Measurements from ENCODE around the gene MAPK1. TPM values are rescaled to one million over a fixed set of nuclear protein-coding genes. Genes with fewer than 3 reads are reported as not detected.
A peak's percentile ranks its signal among the peaks of the same experiment; 100 is the strongest.
"Not testable (repeated sequence)": the region's sequence is repeated elsewhere in the genome, so short reads cannot be mapped to it uniquely, and the experiment has no call there.

Gene MAPK1
- total RNA-seq, 1 experiment from 2014 or later: 98.8 TPM

DNA sequence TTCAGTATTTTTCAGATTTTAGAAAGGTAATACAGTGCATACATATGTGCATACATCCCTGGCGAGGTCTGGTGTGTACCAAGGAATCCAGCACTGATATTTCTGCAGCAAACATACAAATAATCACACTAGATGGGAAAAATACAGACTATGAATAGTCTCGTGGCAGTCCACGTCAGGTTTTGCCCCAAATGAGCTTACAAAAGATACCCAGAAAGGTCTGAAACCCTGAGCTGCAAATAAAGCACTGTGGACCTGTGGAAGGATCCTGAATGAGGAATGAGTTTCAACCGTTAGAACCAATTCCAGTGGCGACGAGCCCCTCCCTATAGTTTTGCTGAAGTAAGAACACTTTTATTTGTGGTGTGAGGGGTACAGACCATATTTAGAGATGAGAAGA is 24.5 kb downstream of the MAPK1 start:
- H3K36me3 ChIP-seq: peaks cover 7% of the 10 kb centered on the region
- H3K9me3 ChIP-seq (replicated peaks): no peaks in the 10 kb centered on the region; the same call in 1 of the 2 replicates
- no peak overlapping the region for H3K4me3 ChIP-seq
- no peak for DNase-seq
- H3K4me1 ChIP-seq: peaks cover 4% of the 10 kb centered on the region; the same call in 1 of the 2 replicates
- H3K27ac ChIP-seq: no peak overlapping the region
- H3K27me3 ChIP-seq: no peaks in the 10 kb centered on the region

DNA sequence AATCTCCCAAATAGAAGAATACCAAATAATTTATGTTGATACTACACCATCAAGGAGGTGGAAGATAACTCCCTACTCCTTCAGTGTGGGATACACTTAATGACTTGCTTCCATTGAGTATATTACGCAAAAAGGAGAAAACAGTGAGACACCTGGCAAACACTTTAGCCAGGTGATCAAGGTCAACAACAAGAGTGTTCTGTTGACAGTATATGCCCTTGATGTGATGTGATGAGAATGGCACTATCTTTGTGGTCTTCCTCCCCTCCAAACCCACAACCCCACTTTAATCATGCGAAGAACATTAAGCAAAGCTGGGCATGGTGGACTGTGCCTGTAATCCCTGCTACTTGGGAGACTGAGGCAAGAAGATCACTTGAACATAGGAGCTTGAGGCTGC is 26.0 kb downstream of the MAPK1 start:
- H3K9me3 ChIP-seq (replicated peaks): no peaks in the 10 kb centered on the region; the same call in 1 of the 2 replicates
- H3K4me1 ChIP-seq: peaks cover 17% of the 10 kb centered on the region

DNA sequence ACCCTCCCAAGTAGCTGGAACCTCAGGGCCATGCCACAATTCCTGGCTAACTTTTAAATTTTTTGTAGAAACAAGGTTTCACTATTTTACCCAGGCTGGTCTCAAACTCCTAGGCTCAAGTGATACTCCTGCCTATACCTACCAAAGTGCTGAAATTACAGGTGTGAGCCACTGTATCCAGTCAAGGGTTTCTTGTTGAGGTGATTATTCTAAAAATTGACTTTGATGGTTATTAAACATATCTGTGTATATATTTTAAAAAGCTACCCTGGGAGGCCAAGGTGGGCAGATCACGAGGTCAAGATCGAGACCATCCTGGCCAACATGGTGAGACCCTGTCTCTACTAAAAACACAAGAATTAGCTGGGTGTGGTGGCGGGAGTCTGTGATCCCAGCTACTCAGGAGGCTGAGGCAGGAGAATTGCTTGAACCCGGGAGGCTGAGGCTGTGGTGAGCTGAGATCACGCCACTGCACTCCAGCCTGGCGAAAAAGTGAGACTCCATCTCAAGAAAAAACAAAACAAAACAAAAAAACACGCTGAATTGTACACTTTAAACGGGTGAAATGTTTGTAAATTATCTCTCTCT is 27.1 kb downstream of the MAPK1 start:
- H3K4me1 ChIP-seq: peaks cover 17% of the 10 kb centered on the region
- H3K36me3 ChIP-seq: peaks cover 7% of the 10 kb centered on the region; the same call in 1 of the 2 replicates
- no peak overlapping the region for H3K4me3 ChIP-seq
- no peak for DNase-seq
- H3K9me3 ChIP-seq (replicated peaks): no peaks in the 10 kb centered on the region
- no peaks in the 10 kb centered on the region for H3K27me3 ChIP-seq
- no peak overlapping the region for H3K27ac ChIP-seq

More for the DNA sequence above, 26.0 kb downstream of the MAPK1 start:
- Histone ChIP-seq H3K36me3 (peaks cover 7% of the 10 kb centered on the region), H3K4me3 (no peak overlapping the region), H3K27ac (no peak overlapping the region), H3K27me3 (no peaks in the 10 kb centered on the region)
- no peak for DNase-seq

DNA sequence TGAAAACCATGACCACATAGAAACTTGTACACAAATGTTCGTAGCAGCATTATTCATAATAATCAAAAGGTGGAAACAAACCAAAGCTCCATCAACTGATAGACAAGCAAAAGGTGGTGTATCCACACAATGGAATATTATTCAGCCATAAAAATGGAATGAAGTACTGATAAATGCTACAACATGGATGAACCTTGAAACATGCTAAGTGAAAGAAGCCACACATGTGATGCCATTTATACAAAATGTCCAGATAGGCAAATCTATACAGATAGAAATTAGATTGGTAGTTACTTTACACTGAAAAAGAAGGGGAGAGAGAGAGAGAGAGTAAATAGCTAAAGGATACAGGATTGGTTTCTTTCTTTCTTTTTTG is 27.7 kb downstream of the MAPK1 start:
- Histone ChIP-seq H3K4me3 (no peak overlapping the region), H3K27ac (no peak overlapping the region), H3K27me3 (no peaks in the 10 kb centered on the region), H3K36me3 (peaks cover 7% of the 10 kb centered on the region; the same call in 1 of the 2 replicates), H3K4me1 (peaks cover 17% of the 10 kb centered on the region), H3K9me3 (replicated peaks) (no peaks in the 10 kb centered on the region)
- DNase-seq: no peak

DNA sequence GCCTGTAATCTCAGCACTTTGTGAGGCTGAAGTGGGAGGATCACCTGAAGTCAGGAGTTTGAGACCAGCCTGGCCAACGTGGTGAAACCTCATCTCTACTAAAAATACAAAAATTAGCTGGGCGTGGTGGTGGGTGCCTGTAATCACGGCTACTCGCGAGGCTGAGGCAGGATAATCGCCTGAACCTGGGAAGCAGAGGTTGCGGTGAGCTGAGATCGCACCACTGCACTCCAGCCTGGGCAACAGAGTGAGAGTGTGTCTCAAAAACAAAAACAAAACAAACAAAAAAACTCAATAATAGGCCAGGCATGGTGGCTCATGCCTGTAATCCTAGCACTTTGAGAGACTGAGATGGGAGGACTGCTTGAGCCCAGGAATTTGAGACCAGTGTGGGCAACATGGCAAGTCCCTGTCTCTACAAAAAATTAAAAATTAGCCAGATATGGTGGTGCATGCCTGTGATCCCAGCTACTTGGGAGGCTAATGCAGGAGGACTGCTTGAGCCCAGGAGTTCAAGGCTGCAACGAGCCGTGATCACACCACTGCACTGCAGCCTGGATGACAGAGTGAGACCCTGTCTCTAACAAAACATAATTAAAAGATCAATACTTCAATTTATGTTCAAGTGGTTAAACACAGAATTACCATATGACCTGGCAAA is 28.2 kb downstream of the MAPK1 start:
- not testable (repeated sequence) for H3K4me3 ChIP-seq; H3K9me3 ChIP-seq (replicated peaks); H3K27ac ChIP-seq; H3K36me3 ChIP-seq; DNase-seq; H3K27me3 ChIP-seq
- peaks cover 17% of the 10 kb centered on the region for H3K4me1 ChIP-seq

DNA sequence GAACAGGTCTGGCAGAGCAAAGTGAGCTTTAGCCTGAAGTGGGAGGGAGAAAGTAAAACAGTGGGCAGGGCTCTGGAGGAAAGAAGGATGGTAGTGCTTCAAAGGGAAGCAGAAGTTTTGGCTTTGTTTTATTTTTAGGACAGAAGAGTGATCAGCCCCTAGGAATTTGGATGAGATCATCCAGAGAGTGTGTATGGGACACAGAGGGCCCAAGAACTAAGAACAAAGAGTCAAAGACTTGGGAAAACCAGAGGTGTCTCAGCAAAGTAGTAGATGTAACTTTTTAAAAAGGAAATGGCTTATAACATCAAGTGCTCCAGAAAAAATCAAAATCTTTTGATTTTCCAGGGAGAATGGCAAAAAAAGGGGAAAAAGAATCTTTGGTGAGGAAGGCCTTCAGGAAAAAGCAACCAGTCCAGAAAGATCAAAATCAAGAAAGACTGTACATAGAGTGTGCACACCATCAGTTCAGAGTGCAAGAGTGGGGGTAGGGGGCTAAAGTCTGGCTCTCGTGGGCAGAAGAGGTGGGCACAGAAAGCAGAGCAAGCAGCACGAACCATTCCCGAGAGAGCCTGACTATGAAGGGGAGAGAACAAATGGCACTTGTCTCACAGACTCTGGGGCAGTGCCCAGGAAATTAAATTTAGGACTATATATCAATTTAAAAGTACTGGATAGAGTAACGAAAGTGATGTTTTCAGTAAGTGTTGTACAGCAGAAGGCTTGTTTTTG is 30.0 kb downstream of the MAPK1 start:
- DNase-seq: peak; percentile 61 to 78
- Histone ChIP-seq H3K36me3 (no peaks in the 10 kb centered on the region; the same call in 1 of the 2 replicates), H3K4me3 (no peak overlapping the region), H3K4me1 (peaks cover 23% of the 10 kb centered on the region), H3K27me3 (no peaks in the 10 kb centered on the region), H3K9me3 (replicated peaks) (no peaks in the 10 kb centered on the region), H3K27ac (peak overlapping the region; percentile 89)

DNA sequence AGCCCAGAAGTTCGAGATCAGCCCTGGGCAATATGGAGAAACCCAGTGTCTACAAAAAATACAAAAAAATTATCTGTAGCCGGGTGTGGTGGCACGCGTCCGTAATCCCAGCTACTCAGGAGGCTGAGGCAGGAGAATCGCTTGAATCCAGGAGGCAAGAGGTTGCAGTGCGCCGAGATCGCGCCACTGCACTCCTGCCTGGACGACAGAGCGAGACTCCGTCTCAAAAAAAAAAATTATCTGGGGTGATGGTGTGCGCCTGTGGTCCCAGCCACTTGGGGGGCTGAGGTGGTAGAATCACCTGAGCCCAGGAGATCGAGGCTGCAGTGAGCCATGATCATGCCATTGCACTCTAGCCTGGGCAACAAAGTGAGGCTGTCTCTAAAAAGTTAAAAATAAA is 31.0 kb downstream of the MAPK1 start:
- H3K9me3 ChIP-seq (replicated peaks); H3K27ac ChIP-seq; H3K36me3 ChIP-seq; H3K4me3 ChIP-seq; H3K27me3 ChIP-seq; DNase-seq: not testable (repeated sequence)
- peaks cover 25% of the 10 kb centered on the region for H3K4me1 ChIP-seq

DNA sequence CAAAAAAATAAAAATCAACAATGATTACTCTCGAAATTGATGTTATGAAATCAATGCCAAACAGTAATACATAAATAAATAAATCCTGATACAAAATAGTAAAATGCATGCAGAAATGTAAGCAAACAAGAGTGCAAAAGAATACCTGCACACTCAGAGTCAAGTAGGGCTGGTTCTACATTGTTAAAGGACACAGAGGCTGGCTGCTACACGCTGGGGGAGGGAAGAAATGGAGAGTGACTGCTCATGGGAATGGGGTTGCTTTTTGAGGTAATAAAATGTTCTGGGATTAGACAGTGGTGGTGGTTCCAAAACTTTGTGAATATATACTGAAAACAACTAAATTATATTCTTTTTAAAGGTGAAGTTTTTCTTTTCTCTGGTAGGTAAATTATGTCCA is 32.1 kb downstream of the MAPK1 start:
- Histone ChIP-seq H3K27me3 (no peaks in the 10 kb centered on the region), H3K4me1 (peaks cover 25% of the 10 kb centered on the region), H3K9me3 (replicated peaks) (no peaks in the 10 kb centered on the region), H3K27ac (no peak overlapping the region), H3K36me3 (no peaks in the 10 kb centered on the region; the same call in 1 of the 2 replicates), H3K4me3 (no peak overlapping the region)
- DNase-seq: no peak

DNA sequence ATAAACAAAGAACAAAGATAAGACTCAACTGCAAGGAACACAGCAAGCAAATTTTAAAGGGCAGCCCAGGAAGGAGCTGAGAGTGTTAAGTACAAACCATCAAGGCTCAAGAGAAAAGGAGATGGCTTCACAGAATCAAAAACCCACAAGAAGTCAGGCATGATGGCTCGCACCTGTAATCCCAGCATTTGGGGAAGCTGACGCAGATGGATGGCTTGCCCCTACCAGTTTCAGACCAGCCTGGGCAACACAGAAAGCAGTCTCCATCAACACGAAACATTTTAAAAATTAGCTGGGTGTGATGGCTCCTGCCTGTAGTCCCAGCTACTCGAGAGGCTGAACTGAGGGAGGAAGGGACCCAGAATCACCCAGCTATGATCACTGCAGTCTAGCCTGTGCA is 32.6 kb downstream of the MAPK1 start:
- Histone ChIP-seq H3K4me1 (peaks cover 25% of the 10 kb centered on the region), H3K4me3 (no peak overlapping the region), H3K36me3 (no peaks in the 10 kb centered on the region; the same call in 1 of the 2 replicates), H3K27me3 (no peaks in the 10 kb centered on the region), H3K27ac (no peak overlapping the region), H3K9me3 (replicated peaks) (no peaks in the 10 kb centered on the region)
- no peak for DNase-seq

DNA sequence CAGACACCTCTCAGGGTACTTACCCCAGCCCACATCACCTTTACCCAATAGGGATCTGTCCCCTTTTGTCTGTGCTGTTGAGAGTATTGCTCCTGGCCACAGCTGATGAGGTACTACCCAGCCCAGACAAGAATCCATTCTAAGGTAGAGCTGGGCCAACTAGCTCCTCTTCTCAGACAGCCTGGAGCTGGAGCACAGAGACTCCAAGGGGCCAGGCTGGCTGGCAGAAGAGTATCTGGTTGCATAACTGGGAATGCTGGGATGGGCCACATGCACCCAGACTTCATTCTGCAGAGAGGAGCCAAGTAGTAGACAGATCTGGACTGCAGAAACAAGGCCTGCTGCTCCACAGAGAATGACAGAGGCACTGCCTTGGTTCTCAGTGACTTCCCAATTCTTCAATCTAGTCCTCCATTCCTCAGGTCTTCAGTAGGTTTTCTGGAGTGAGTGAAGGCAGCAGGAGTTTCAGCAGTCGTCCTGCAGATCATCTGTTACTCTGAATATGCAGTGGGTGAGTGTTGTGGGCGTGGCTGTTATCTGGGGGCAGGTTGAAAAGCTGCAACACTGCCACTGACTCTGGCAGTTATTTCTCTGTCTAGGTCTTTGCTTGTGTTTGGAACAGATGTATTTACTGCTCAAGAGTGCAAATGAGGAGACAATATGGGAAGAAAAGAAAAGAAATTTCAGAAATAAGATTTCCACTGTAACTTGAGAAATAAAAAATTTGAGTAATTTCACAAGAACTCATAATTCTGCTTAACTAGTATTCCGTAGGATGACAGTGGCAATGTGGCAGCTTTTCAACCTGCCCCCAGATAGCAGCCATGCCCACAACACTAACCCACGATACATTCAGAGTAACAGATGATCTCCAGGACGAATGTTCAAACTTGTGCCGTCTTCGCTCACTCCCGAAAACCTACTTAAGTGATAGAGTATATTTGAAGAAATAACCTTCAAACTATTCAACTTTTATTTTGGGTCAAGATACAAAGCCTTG is 34.9 kb downstream of the MAPK1 start:
- peaks cover 17% of the 10 kb centered on the region for H3K4me1 ChIP-seq
- no peak overlapping the region for H3K27ac ChIP-seq
- H3K4me3 ChIP-seq: no peak overlapping the region
- no peaks in the 10 kb centered on the region for H3K9me3 ChIP-seq (replicated peaks)
- H3K27me3 ChIP-seq: no peaks in the 10 kb centered on the region
- H3K36me3 ChIP-seq: no peaks in the 10 kb centered on the region
- DNase-seq: peak; percentile 47 to 48

DNA sequence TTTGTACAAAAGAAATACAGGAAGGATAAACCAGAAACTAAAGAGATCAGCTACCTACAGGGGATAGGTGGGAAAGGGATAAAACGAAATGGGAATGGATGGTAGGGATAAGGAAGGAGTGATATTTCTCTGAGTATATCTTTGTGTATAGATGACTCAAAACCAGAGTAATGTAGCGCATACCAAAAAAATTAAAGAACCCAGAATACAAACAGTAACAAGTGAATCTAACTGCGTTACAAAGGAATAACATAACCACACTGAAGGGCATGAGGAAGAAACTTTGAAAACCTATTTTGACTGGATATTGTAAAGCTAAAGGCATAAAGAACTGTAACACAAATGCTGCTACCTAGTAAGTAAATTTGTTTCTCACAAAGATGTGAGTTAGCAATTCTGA is 37.9 kb downstream of the MAPK1 start:
- no peak for DNase-seq

DNA sequence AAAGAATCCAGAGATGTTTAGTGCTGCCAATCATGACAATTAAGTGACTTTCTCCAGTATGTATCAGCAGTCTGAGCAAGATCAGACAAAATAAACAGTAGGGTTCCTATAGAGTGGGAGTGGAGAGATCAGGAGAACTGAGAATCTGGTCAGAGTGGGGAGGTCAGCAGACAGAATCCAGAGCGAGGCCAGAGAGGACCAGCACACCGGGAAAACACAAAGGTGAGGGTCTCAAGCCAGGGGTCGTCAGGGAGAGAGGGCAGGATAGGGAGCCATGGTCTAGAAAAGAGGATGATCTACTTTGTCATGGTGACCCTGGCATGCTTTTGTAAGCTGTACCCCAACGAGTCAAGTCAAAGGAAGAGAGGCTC is 39.2 kb downstream of the MAPK1 start:
- Histone ChIP-seq H3K27me3 (no peaks in the 10 kb centered on the region), H3K4me3 (no peak overlapping the region), H3K4me1 (peaks cover 8% of the 10 kb centered on the region; the same call in 1 of the 2 replicates), H3K36me3 (no peaks in the 10 kb centered on the region), H3K27ac (no peak overlapping the region), H3K9me3 (replicated peaks) (no peaks in the 10 kb centered on the region)
- DNase-seq: no peak

More for the DNA sequence above, 37.9 kb downstream of the MAPK1 start:
- no peak overlapping the region for H3K4me3 ChIP-seq
- no peaks in the 10 kb centered on the region for H3K36me3 ChIP-seq
- H3K4me1 ChIP-seq: peaks cover 8% of the 10 kb centered on the region; the same call in 1 of the 2 replicates
- no peak overlapping the region for H3K27ac ChIP-seq
- H3K9me3 ChIP-seq (replicated peaks): no peaks in the 10 kb centered on the region
- no peaks in the 10 kb centered on the region for H3K27me3 ChIP-seq

DNA sequence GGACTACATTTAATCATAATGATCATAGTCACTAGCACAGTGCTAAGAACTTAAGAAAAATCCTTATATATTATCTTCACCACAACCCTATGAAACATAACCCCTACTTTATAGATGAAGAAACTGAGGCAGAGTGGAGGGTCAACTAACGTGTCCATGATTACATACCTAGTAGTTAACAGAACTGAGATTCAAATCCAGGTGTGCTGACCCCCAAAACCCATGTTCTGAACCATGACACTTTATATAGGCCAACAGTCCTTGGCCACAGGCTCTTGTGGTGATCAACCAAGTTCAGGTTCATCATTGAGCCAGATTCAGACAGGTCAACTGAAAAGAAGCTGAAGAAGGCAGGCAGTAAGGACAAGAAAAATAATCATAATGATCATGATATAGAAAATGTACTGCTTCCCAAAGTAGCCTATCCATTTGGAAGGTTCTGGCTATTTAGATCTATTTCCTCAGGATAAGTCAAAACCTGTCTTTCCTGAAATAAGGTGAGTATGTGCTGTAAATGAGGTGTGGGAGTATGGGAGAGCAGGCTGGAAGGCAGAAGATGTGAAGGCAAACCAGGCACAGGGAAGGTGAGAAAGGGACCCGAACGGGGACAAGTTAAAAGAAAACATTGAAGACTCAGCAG is 39.7 kb downstream of the MAPK1 start:
- Histone ChIP-seq H3K27ac (no peak overlapping the region), H3K36me3 (no peaks in the 10 kb centered on the region), H3K27me3 (no peaks in the 10 kb centered on the region), H3K4me3 (no peak overlapping the region), H3K9me3 (replicated peaks) (no peaks in the 10 kb centered on the region), H3K4me1 (peaks cover 5% of the 10 kb centered on the region; the same call in 1 of the 2 replicates)
- no peak for DNase-seq

DNA sequence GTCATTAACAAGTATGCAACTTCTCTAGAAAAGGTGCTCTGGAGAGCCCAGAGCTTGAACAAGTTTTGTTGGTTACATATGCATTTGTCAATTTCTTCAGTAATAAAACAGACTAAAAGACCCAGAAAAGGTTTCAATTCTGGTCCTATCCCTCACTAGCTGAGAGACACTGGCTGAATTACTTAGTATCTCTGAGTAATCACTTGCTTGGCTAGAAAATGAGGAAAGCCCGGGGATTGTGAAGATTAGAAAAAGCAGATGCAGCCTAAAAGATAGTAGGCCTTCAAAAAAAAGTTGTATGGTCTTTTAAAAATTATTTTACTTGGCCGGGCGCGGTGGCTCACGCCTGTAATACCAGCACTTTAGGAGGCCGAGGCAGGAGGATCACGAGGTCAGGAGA is 41.2 kb downstream of the MAPK1 start:
- Histone ChIP-seq H3K27me3 (no peaks in the 10 kb centered on the region), H3K27ac (no peak overlapping the region), H3K4me1 (no peaks in the 10 kb centered on the region), H3K9me3 (replicated peaks) (no peaks in the 10 kb centered on the region), H3K36me3 (no peaks in the 10 kb centered on the region), H3K4me3 (no peak overlapping the region)
- no peak for DNase-seq

All from SJCRH30 (cell line).